Femur (tissue), 1 donor: Measurements from ENCODE around the gene DOK7.

Experiments used
- DNase-seq: peaks from one replicate; pipeline ENCODE4 v3.0.0-alpha.2; 2017

DOK7 gene

DNA sequence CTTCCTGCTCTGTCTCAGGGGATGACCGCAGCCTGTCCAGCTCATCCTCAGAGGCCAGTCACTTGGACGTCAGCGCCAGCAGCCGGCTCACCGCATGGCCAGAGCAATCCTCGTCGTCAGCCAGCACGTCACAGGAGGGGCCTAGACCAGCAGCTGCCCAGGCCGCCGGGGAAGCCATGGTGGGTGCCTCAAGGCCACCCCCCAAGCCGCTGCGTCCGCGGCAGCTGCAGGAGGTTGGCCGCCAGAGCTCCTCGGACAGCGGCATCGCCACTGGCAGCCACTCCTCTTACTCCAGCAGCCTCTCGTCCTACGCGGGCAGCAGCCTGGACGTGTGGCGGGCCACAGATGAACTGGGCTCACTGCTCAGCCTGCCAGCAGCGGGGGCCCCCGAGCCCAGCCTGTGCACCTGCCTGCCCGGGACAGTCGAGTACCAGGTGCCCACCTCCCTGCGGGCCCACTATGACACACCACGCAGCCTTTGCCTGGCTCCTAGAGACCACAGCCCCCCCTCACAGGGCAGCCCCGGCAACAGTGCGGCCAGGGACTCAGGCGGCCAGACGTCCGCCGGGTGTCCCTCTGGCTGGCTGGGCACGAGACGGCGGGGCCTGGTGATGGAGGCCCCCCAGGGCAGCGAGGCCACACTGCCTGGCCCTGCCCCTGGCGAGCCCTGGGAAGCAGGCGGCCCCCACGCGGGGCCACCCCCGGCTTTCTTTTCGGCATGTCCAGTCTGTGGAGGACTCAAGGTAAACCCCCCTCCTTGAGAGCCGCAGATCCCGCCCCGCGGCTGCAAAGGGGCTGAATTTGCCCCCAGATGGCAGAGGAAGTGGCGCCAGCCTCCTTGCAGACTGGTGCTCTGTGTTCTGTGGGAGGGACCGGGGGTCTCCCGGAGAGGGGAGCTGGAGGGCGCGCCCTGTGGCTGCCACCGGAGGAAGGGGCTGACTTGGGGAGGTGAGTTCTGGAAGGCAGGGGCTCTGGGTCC is 29.9 kb downstream of the DOK7 start:
- no peak for DNase-seq

DNA sequence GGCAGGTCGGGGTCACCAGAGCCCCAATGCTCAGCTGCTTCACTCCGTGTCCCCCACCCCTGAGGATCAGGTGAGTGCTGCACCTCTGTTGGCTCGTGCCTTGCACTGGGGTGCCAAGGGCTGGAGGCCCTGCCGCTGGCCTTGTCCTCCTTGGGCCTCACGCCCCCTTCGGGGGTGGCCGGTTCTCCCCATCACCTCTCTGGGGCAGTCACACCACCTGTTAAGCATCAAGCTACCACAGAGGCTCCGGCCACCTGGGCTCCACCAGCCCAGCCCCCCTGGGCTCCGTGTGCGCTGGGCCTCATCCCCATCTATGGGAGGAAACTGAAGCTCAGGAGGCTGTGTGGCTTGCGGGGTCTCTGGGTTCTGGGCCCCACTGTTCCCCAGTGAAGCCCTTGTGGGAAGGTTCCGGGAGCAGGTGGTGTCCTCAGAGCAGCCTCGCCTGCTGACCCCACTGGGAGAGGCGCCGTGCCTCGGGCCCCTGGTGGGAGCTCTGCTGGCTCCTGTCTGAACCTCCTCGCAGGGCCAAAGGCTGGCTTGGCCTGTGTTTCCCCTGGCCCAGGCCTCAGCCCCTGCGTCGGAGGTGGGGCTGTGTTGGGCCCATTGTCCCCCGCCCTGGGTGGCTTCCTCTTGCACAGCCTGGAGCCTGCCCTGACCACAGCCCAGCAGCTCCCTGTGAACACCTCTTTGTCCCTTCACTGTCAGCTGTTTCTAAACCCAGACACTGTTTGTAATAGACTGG is 30.8 kb downstream of the DOK7 start:
- DNase-seq, result no peak

DNA sequence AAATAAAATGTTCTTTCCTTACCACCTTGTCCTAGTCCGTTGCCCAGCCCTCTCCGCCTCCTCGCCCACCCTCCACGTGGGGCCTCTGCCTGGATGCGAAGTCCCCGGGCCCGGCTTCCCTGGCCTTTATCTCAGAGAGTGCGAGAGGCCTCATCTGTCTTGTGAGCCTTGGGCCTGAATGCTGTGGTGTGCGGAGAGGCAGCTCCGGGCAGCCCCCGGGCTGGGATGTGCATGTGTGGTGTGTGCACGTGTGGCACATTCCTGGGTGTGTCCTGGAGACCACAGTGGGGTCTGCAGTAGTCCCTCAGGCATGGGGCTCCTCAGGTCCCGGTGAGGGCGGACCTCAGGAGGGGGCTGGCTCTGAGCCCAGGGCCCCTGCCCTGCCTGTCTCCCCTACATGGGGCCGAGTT is 31.4 kb downstream of the DOK7 start:
- DNase-seq, result no peak

DNA sequence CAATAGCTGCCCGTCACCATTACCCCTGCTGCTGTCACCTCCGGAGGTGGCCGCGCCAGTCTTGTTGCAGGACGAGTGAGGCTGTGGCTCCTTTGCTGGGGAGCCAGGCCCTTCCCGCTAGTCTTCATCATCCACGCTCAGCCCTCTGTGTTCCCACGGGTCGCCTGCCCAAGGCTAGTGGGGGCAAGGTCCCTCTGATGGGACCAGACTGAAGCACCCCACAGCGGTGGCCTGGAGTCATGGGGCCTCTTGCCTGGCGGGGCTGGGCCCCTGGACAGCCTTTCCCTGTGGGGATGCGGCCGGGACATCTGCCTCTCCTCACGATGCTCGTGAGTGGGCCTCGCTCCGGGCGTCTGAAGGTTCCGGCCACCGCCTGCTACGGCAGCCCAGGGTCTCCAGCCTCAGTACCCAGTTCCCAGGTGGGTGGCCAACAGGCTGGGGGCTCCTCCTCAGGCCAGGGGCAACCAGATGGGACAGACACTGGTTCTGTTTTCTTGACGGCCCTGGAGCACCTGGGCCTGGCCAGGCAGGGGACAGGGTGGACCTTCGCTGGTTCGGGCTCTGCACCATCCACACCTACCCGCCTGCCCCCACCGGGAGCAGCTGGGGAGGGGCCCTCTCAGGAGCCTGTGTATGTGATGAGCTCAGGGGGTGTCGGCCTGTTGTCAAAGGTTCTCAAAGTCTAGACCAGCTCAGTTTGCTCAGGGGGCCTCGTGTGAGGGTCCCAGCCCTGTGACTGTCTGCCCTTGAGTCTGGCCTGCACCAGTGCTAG is 32.3 kb downstream of the DOK7 start:
- no peak for DNase-seq

DNA sequence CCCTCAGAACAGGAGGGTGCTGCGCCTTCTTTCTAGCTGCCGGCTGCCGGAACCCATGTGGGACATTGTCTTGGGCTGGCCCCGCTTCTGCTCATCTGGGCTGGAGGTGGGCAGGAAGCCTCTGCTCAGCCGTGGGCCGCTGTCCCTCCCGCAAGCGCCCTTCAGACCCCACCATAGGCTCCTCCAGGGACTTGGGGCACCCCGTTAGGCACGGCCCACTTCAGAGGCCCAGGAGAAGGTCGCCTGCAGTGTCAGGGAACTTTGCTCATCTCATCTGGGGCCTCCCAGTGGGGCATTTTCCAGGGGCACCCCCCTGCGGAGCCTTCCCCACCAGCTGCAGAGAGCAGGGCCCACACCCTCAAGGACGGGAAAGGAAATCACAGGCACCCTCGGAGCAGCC is 32.9 kb downstream of the DOK7 start:
- no peak for DNase-seq

DNA sequence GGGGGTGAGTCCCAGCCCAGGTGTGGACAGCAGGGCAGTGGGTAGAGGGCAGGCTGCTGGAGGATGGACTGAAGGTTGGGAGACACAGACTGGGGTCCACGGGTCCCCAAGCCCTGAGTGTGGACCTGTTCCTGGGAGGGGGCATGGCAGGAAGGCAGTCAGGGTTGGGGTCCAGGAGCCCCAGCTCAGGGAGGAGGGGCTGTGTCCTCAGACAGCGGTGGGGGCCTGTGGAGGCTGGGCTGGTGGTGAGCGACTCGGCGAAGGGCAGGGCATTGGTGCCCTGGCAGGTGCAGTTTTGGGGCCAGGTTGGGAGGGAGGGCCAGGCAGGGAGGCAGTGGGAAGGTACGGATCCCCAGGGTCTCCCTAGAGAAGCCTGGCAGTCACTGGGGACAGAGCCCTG is 34.0 kb downstream of the DOK7 start:
- no peak for DNase-seq

DNA sequence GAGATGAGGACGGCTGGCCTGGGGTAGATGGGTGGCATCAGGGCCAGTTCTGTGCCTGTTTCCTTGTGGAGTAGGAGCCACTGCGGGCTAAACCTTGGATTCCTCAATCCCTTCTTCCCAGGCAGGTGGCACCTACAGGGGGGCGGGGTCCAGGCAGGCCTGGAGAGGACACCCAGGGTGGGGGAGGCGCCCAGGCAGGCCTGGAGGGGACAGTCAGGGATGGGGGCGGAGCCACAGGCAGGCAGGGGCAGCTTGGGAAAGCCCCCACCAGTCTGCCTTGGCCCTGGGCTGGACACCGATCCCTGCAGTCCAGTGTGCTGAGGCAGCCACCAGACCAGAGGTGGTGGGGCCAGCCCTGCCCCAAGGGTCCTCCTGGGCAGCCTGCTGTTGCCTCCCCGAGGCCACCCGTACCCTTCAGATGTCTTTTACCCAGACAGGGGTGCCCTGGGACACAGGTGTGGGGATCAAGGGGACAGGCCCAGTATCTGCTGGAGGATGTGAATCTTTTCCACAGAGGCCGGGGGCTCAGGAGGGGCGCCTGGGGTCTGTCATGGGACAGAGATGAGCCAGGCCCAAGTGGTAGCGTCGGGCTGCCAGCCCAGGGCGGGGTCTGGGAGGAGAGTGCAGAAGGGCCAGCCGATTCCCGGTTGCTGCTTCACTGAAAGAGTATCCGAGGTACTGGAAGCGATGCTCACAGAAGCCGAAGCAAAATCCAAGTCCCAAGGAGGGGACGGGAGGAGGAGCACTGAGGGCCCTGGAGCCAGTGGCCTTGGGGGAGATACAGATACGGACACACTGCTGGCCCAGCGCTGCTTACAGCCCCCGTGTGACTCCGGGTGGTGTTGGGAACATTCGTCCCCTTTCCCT is 34.6 kb downstream of the DOK7 start:
- DNase-seq, result no peak

DNA sequence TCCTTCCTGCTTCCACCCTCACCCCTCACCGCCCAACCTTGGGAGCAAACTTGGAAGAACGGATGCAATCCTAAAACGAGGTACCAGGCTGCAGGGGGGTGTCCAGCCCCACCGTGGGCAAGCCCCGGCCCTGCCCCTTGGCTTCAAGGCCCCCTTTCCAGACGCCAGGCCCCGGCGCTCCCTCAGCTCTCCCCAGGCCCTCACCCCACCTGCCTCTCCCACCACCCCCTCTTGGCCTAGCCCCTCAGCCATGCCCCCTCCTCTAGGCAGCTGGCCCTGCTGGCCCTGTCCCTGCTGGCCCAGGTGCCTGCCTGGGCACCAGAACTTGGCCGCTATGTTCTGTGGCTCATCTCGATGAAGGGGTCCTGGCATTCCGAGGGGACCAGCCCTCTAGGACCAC is 35.3 kb downstream of the DOK7 start:
- DNase-seq, result no peak

DNA sequence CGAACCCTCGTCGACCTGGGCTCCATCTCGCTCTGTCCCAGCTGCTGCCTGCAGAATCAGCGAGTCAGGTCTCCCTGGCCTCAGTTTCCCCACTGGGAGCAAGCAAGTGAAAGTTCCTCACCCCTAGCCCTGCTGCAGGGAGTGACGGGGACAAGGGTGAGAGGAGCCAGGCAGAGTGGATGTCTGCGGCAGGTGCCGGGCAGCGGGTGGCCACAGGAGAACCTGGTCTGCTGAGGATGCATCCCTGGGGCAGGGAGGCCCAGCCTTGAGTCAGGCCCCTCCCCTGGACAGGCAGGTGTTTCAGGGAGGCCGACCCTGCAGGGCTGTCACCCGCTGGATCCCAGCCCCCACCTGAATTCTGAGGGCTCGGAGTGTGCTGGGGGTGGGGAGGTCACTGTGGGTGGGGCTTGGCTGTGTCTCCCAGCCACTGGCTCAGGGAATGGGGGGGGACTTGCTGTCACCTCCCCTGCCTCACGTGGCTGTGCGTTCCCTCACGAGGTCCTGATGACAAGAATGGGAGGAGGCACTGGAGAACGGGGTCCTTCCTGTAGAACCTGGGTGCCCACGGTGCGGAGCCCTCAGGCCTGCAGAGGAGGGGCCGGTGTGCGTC is 35.9 kb downstream of the DOK7 start:
- DNase-seq, result no peak

DNA sequence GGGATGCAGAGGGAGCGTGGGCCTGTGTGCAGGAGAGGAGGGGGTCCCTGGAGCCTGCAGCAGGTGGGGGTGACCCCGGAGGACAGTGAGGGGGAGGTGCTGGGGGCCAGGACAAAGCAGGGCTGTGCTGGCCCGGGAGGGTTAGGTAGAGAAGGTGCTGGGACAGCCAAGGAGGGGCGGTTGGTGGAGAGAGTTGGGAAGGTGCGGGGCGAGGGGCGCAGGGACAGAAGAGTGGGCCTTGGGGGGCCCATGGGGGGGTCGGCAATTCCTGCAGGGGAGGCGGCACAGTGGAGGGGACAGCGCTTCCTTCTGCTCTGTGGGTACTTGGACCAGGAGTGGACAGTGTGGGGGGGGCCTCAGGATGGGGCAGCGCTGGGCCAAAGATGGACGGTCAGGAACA is 36.6 kb downstream of the DOK7 start:
- DNase-seq, result no peak

DNA sequence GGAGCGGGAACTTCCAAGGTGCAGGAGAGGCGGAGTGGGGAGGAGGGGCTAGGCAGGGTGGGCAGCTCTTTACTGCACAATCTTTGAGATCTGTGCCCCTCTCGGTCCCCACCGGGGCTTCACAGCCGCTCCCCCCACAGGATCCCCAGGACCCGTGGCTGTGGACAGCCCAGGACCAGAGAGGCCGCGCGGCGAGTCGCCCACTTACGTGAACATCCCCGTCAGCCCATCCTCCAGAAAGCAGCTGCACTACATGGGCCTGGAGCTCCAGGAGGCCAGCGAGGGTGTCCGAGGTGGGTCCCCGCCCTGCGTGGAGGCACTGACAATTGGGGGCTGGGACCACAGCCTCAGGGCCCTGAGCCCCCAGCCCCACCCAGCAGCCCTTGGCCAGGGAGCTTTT is 37.0 kb downstream of the DOK7 start:
- DNase-seq, result no peak

DNA sequence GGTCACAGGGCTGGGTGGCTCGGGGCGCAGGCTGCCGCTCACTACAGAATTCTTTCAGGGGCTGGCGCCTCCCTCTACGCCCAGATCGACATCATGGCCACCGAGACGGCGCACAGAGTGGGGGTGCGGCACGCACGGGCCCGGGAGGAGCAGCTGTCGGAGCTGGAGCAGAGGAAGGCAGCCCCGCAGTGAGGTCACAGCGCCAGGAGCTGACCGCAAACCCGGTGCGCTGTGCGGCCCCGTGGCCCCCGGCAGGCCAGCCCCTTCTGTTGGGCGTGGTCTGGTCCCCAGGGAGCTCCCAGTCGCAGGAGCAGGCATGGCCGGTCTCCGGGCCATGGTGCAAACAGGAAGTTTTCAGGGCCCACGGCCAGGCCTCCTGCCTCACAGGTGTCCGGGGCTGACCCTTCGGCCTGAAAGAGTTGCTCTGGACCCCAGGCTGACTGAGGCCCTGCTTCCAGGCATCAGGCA is 37.6 kb downstream of the DOK7 start:
- no peak for DNase-seq

DNA sequence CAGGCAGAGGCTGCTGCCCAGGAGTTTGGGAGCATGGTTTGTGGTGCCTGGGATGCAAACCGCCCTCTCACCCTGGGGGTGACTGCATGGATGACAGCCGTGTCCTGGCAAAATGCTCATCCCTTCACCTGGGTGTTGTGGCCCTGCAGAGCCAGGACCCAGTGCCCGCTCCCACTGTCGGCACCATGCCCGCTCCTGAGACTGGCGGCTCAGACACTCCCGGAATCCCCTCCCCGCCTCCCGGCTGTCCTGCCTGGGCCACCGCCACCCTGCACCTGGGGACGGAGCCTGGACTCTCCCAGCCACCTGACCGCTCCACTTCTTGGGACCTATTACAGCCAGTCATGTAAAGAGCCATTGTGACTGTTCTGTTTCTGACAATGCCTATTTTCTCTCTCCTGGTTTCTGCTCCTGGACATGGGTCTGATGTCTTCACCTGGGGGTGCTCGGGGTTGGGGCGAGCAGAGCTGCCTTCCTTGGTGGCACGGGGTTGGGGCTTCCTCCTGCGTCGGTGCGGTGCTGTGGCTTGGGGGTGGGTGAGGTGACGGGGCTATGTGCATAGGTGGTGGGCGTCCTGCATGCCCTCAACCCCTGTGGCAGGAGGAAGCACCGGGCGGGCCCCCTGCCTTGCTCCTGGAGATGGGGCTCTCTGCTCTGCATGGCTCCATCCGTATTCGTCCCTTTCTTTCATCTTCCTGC is 38.2 kb downstream of the DOK7 start:
- no peak for DNase-seq

DNA sequence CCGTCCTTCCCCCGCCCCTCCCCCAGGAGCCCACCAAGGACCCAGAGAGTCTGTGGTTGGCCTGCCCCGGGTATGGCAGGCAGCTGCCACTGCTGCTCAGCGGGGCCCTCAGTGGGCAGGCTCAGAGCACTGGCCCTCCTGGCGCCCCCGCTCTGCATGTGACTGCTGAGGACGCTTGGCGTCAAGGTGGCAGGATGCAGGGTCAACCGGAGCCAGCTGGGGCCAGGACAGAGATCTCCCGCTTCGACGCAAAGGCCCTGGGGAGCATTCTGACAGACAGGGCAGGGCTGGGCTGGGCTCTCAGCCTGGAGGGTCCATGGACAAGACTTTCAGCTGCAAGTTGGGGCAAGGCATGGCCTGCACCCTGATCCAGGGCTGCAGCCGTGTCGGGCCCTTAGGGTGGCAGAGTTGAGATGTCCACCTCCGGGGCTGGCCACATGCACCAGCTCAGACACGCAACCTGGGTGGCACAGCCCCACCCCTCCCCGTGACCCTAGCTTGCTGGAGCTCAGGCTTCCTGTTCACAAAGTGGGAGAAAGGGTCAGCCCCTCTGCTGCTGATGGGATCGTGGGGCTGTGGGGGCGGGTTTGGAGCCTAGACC is 38.8 kb downstream of the DOK7 start:
- DNase-seq, result no peak

DNA sequence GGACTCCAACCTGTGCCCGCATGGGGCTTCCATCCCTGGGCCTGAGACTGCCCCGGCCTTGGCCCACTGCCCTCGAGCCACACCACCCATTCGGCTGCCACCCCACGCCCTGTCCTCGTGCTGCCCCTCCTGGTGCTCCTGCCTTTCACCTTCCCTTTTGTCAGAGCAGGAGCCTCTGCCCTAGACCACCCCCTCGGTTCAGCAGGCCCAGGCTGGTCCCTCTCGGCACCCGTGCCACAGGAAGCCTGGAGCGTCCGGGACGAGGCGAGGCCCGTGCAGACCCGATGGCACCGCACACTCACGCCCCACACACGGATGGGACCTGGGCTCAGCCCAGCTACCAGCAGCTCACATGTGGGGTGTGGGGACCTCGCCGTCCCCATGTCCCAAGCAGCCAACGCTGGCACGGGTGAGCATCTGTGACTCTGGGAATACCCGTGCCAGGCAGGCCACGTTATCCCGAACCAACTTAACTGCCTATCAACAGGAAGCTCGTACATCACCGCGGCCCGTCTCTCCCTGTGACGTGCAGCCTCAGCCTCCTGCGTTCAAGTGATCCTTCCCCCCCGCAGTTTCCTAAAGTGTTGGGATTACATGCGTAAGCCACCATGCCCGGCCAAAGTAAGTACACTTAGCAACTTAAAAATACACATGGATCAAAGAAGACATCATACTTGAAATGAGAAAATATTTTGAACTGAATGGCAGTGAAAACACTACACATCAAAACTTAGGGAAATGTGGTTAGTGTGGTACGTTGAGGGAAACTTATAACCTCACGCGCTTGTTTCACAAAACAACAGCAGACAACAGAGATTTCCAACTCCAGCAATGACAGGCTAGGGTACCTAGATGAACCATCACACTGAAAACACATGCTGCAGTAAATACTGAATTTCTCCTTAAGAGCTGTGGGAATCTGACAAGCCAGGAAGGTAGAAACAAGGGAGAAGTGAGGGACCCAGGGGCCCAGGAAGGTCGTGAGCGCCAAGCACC is 40.1 kb downstream of the DOK7 start:
- no peak for DNase-seq

DNA sequence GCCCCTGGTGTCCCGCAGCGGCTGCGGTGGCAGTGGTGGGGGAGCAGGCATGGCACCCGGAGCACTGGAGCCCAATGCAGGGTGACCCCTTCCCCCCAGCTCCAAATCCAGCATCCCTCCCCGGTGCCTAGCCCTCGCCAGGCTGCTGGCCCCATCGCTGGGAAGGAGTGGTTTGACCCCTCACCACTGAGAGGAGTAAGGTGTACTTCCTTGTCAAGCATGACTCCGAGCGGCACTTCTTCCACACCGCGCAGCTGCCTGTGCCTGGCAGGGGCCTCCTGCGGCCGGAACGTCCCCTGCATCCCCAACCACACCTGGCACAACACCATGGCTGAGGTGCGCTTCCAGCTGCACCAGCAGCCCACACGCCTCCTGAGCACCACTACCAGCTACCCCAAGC is 42.1 kb downstream of the DOK7 start:
- no peak for DNase-seq

DNA sequence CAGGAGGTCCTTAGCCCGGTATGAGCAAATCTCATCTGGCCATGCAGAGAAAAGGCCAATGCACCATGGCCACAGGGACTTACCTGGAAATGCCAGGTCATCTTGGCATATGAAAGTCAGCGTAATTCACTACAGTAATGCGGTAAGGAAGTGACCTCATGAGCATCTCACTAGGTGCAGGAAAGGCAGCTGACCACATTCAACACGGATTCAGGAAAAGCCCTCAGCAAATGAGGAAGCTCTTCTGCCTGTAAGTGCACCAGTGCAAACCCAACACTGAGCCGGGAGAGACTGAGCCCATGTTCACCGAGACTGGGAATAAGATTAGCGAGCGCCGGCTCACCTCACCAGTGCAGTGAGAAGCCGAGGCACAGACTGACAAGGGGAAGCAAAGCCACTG is 45.4 kb downstream of the DOK7 start:
- no peak for DNase-seq

DNA sequence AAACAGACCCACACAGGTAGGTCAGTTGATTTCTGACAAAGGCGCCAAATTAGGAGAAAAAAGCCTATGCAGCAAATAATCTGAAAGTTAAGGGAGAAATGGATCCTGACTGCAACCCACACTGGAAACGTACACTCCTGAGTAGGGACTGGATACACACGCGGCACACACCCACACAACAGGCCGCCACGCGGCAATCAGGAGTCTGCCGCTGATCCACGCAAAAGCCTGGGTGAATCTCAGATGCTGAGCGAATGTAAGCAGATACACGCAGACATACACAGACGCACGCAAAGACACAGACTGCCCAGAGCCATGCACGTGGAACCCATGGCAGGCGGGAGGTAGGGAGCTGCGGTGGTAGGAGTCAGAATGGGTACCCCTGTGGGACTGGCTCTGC is 47.4 kb downstream of the DOK7 start:
- no peak for DNase-seq

DNA sequence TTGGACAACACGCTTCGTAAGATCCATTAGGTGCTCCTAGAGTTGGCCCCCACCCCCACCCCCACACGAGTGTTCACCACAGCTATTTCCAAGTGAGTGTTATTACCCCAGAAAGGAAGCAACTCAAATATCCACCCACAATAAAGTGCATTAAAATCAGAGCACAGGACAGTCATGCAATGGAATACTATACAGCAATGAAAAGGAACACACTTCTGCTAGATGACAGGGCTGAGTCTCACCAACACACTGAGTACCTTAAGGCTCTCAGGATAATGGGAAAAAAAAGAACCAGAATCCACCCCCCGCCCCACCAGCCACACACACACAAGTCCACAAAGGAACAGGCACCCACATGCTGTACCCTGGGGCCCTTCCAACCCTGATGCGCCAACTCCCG is 48.1 kb downstream of the DOK7 start:
- DNase-seq, result no peak
